Measurements from ENCODE around the gene PRICKLE1. TPM values are rescaled to one million over a fixed set of nuclear protein-coding genes. Genes with fewer than 3 reads are reported as not detected.

Gene PRICKLE1
- total RNA-seq, 1 donor from 2014 or later = 53.5 TPM

DNA sequence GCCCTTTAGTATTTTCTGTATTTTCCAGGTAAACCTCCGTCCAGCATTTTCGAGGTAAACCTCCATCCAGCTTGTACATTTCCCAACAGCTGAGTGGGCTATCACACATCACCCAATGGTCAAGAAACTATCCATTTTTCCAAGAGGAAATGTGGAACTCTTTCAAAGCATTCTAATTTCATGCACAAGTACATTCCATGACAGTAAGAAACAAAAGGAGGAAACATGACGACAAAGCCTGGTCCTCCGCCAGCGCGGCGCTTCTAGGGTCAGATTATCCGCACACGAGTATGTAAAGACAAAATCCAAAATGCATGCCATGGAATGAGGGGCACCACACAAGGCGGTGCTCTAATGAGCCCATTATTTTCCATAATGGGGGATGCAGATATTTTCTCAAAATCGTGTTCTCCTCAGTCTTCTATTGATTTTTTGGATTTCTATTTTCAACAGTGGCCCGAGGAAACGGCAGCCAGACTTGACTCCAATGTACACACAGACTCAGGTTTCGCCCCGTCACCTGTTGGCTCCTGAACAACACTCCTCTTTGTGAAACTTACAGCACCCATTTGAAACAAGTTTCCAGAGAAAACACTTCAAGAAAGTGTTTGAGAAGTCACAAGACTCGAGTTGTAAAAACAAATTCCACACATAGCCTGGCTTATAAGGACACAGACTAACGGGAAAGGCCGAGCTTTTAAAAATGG lies 107.4 kb downstream of the PRICKLE1 start:
- no peak for DNase-seq (ENCODE audit: low spot score, unreplicated experiment)
- H3K9me3 Mint-ChIP-seq (ENCODE audit: low read depth) = no peaks in the 10 kb centered on the region
- H3K27me3 Mint-ChIP-seq = no peaks in the 10 kb centered on the region
- TF ChIP-seq, protein P1, sequence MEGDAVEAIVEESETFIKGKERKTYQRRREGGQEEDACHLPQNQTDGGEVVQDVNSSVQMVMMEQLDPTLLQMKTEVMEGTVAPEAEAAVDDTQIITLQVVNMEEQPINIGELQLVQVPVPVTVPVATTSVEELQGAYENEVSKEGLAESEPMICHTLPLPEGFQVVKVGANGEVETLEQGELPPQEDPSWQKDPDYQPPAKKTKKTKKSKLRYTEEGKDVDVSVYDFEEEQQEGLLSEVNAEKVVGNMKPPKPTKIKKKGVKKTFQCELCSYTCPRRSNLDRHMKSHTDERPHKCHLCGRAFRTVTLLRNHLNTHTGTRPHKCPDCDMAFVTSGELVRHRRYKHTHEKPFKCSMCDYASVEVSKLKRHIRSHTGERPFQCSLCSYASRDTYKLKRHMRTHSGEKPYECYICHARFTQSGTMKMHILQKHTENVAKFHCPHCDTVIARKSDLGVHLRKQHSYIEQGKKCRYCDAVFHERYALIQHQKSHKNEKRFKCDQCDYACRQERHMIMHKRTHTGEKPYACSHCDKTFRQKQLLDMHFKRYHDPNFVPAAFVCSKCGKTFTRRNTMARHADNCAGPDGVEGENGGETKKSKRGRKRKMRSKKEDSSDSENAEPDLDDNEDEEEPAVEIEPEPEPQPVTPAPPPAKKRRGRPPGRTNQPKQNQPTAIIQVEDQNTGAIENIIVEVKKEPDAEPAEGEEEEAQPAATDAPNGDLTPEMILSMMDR (IDR thresholded peaks at IDR 0.05; ENCODE audit: unreplicated experiment) = no peak
- peaks cover 50% of the 10 kb centered on the region for H3K4me1 Mint-ChIP-seq (ENCODE audit: low read depth)
- H3K36me3 Mint-ChIP-seq (ENCODE audit: insufficient read depth) = peaks cover 2% of the 10 kb centered on the region
- peak overlapping the region; percentile 89 for H3K4me3 Mint-ChIP-seq (ENCODE audit: low read depth)
- H3K27ac Mint-ChIP-seq = peak overlapping the region; percentile 99

DNA sequence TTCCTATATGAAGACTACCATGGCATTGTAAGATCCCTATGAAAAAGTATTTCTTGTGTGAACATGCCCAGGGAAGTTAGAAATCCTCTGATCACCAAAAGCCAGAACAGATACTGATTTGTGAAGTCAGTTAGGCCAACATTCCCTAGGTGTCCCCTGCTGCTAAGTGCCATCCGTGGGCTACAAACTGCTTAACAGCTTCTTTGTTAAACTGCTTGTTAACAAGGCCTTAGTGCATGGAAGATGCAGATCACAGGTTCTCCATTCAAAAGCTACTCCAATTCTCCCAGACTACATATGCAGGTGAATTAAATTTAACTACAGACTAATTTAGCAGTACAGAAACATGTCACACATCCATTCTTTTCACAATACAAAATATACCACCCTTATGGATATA lies 108.2 kb downstream of the PRICKLE1 start:
- TF ChIP-seq, protein P1 (IDR thresholded peaks at IDR 0.05; ENCODE audit: unreplicated experiment) = no peak
- peaks cover 44% of the 10 kb centered on the region for H3K4me1 Mint-ChIP-seq (ENCODE audit: low read depth)
- H3K9me3 Mint-ChIP-seq (ENCODE audit: low read depth) = no peaks in the 10 kb centered on the region
- H3K4me3 Mint-ChIP-seq (ENCODE audit: low read depth) = peak overlapping the region; percentile 89
- H3K36me3 Mint-ChIP-seq (ENCODE audit: insufficient read depth) = peaks cover 2% of the 10 kb centered on the region
- H3K27me3 Mint-ChIP-seq = no peaks in the 10 kb centered on the region
- H3K27ac Mint-ChIP-seq = peak overlapping the region; percentile 99
- no peak for DNase-seq (ENCODE audit: low spot score, unreplicated experiment)

DNA sequence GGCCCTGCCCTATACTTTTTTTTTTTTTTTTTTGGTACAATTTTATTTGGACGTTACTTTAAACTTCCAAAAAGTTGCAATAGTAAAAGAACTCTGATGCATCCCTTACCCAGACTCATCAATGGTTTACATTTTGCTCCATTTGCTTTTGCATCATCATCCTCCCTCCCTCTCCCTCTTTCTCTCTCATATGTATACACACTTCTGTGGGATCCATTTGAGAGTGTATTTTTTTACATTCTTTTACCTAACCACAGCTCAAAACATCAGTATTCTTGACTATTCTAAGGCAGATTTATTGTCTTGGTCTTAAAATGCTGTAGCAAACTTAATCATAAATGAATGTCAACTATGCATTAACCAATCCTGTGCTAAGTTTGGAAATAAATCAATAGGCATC lies 111.6 kb downstream of the PRICKLE1 start:
- peaks cover 39% of the 10 kb centered on the region for H3K4me1 Mint-ChIP-seq (ENCODE audit: low read depth)

DNA sequence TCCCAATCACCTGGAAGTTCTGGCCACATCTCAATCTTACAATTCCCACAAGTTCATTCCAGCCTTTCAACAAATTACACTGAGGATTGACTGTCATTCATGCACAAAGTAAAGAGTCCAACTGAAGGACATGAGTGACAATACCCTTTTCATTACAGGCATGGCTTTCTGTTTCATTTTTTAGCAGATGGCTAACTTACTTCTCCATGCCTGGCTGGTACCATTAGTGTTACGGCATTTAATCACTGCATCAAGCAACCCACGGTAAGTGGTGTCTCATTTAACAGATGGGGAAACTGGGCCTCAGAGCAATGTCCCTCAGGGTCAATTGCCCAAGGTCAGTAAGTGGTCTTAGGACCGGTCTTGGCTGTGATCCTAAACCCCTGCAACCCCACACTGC lies 114.4 kb downstream of the PRICKLE1 start:
- TF ChIP-seq, protein P1 (IDR thresholded peaks at IDR 0.05; ENCODE audit: unreplicated experiment) = no peak
- no peaks in the 10 kb centered on the region for H3K27me3 Mint-ChIP-seq
- peaks cover 14% of the 10 kb centered on the region for H3K36me3 Mint-ChIP-seq (ENCODE audit: insufficient read depth)
- H3K27ac Mint-ChIP-seq = peak overlapping the region; percentile 67
- peaks cover 39% of the 10 kb centered on the region for H3K4me1 Mint-ChIP-seq (ENCODE audit: low read depth)
- no peaks in the 10 kb centered on the region for H3K9me3 Mint-ChIP-seq (ENCODE audit: low read depth)
- no peak overlapping the region for H3K4me3 Mint-ChIP-seq (ENCODE audit: low read depth)
- no peak for DNase-seq (ENCODE audit: low spot score, unreplicated experiment)

More for the DNA sequence above, 111.6 kb downstream of the PRICKLE1 start:
- Mint-ChIP-seq H3K27ac (peak overlapping the region; percentile 53), H3K9me3 (ENCODE audit: low read depth) (no peaks in the 10 kb centered on the region), H3K4me3 (ENCODE audit: low read depth) (no peak overlapping the region), H3K36me3 (ENCODE audit: insufficient read depth) (peaks cover 2% of the 10 kb centered on the region), H3K27me3 (no peaks in the 10 kb centered on the region)
- TF ChIP-seq, protein P1 (IDR thresholded peaks at IDR 0.05; ENCODE audit: unreplicated experiment) = no peak
- DNase-seq (ENCODE audit: low spot score, unreplicated experiment) = no peak

DNA sequence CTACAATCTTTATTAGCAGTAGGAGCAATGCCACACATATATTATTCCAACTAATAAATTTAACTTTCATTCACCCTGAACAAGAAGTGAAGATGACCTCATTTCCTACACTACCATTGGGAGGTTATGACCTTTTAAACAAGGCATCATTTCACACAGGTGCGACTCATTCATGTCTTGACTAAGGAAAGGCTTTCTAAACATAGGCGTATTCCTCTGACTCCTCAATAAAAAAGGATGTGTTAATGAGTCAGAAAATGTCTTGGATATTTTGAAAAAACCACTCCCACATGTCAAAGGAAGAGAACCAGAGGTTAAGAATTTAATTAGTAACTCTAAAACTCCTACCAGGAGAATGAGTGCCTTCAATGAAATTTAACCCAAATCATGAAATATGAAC lies 115.2 kb downstream of the PRICKLE1 start:
- H3K4me3 Mint-ChIP-seq (ENCODE audit: low read depth) = no peak overlapping the region
- H3K36me3 Mint-ChIP-seq (ENCODE audit: insufficient read depth) = peaks cover 20% of the 10 kb centered on the region
- peaks cover 39% of the 10 kb centered on the region for H3K4me1 Mint-ChIP-seq (ENCODE audit: low read depth)
- no peaks in the 10 kb centered on the region for H3K9me3 Mint-ChIP-seq (ENCODE audit: low read depth)
- no peak for DNase-seq (ENCODE audit: low spot score, unreplicated experiment)
- peak overlapping the region; percentile 67 for H3K27ac Mint-ChIP-seq
- TF ChIP-seq, protein P1 (IDR thresholded peaks at IDR 0.05; ENCODE audit: unreplicated experiment) = no peak
- no peaks in the 10 kb centered on the region for H3K27me3 Mint-ChIP-seq

Measured in progenitor cell of endocrine pancreas (in vitro differentiated cells).